Measurements from ENCODE around the gene CHST8. TPM values are rescaled to one million over a fixed set of nuclear protein-coding genes. Genes with fewer than 3 reads are reported as not detected.

CHST8 gene
- total and polyA plus RNA-seq, 9 donors = 0.48 to 2.5 (median 1.0) TPM; not detected in 1

GRCh38 chr19:33712268-33712667 is 90.5 kb downstream of the CHST8 start:
- H3K27ac ChIP-seq = no peak overlapping the region
- H3K36me3 ChIP-seq = no peaks in the 10 kb centered on the region
- WGBS, 3 donors = 29 to 47% (median 30%) methylated on average over 6 of the region's 6 CpGs
- H3K9me3 ChIP-seq = no peaks in the 10 kb centered on the region
- H3K4me3 ChIP-seq = no peak overlapping the region
- H3K4me1 ChIP-seq (ENCODE audit: insufficient read depth) = no peaks in the 10 kb centered on the region
- no peaks in the 10 kb centered on the region for H3K27me3 ChIP-seq
- DNase-seq = no peak
- TF ChIP-seq POLR2A (IDR thresholded peaks at IDR 0.05) (no peak), EP300 (IDR thresholded peaks at IDR 0.05) (no peak), CTCF (IDR thresholded peaks at IDR 0.05) (no peak)
- intact Hi-C loops (cut with DNase I) = no loop called here

- Histone ChIP-seq H3K4me3 (no peak overlapping the region), H3K27ac (no peak overlapping the region), H3K36me3 (no peaks in the 10 kb centered on the region), H3K4me1 (ENCODE audit: insufficient read depth) (no peaks in the 10 kb centered on the region), H3K27me3 (no peaks in the 10 kb centered on the region), H3K9me3 (no peaks in the 10 kb centered on the region)
- intact Hi-C loops (cut with DNase I) = no loop called here
- 79 to 85% (median 84%) methylated on average over 3 of the region's 3 CpGs for WGBS, 3 donors
- TF ChIP-seq EP300 (IDR thresholded peaks at IDR 0.05) (no peak), CTCF (IDR thresholded peaks at IDR 0.05) (no peak), POLR2A (IDR thresholded peaks at IDR 0.05) (no peak)
- no peak for DNase-seq
Measured at GRCh38 chr19:33713194-33713593, 91.4 kb downstream of the CHST8 start.

- no peaks in the 10 kb centered on the region for H3K27me3 ChIP-seq
- DNase-seq = no peak
Measured at GRCh38 chr19:33714149-33714548, 92.4 kb downstream of the CHST8 start.

GRCh38 chr19:33715462-33715861 is 93.7 kb downstream of the CHST8 start:
- H3K4me3 ChIP-seq = no peak overlapping the region
- peaks cover 4% of the 10 kb centered on the region for H3K4me1 ChIP-seq (ENCODE audit: insufficient read depth)
- no peak overlapping the region for H3K27ac ChIP-seq
- TF ChIP-seq EP300 (IDR thresholded peaks at IDR 0.05) (no peak), CTCF (IDR thresholded peaks at IDR 0.05) (no peak), POLR2A (IDR thresholded peaks at IDR 0.05) (no peak)
- intact Hi-C loops (cut with DNase I) = no loop called here
- H3K9me3 ChIP-seq = no peaks in the 10 kb centered on the region
- no peaks in the 10 kb centered on the region for H3K36me3 ChIP-seq
- no peaks in the 10 kb centered on the region for H3K27me3 ChIP-seq
- WGBS, 3 donors = 74 to 88% (median 82%) methylated on average over 1 of the region's 1 CpG
- no peak for DNase-seq

More at GRCh38 chr19:33714149-33714548, 92.4 kb downstream of the CHST8 start:
- H3K9me3 ChIP-seq = no peaks in the 10 kb centered on the region
- intact Hi-C loops (cut with DNase I) = no loop called here
- no peak for TF ChIP-seq CTCF (IDR thresholded peaks at IDR 0.05)
- no peak for TF ChIP-seq EP300 (IDR thresholded peaks at IDR 0.05)
- no peak for TF ChIP-seq POLR2A (IDR thresholded peaks at IDR 0.05)
- H3K4me3 ChIP-seq = no peak overlapping the region
- WGBS, 3 donors = 90 to 93% (median 93%) methylated on average over 3 of the region's 3 CpGs
- no peaks in the 10 kb centered on the region for H3K36me3 ChIP-seq
- H3K4me1 ChIP-seq (ENCODE audit: insufficient read depth) = peaks cover 4% of the 10 kb centered on the region
- H3K27ac ChIP-seq = no peak overlapping the region
